GM15510 (cell line): ENCODE results near the gene TBC1D13.

Source experiments
- POLR2A ChIP-seq: IDR thresholded peaks from 3 replicates; pipeline ENCODE4 v1.6.1; 2011; ENCODE audit warnings: borderline replicate concordance; ENCODE audit not compliant: insufficient read length; ENCODE audit errors: extremely low read depth

Gene TBC1D13

GRCh38 chr9:128771745-128772519, 15.1 kb upstream of the TBC1D13 start, which contains the start of gene ZER1:
TSS of gene ZER1 (minus strand) at chr9:128771927. CDS start at chr9:128755565, 16,362 bp downstream.
- peak; percentile 67 for TF ChIP-seq POLR2A

- TF ChIP-seq POLR2A: no peak
Measured at GRCh38 chr9:128773049-128773448, 14.0 kb upstream of the TBC1D13 start.

DNA sequence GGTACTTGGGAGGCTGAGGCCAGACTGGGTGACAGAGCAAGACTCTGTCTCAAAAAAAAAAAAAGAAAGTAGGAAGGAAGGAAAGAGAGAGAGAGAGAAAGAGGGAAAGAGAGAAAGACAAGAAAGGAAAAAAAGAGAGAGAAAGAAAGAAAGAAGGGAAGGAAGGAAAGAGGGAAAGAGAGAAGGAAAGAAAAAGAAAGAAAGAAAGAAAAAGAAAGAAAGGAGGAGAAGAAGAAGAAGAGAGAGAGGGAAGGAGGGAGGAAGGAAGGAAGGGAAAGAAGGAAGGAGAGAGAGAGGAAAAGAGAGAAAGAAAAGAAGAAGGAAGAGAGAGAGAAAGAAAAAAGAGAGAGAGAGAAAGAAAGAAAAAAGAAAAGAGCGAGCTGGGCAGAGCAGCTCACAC, 12.2 kb upstream of the TBC1D13 start:
- TF ChIP-seq POLR2A: no peak

DNA sequence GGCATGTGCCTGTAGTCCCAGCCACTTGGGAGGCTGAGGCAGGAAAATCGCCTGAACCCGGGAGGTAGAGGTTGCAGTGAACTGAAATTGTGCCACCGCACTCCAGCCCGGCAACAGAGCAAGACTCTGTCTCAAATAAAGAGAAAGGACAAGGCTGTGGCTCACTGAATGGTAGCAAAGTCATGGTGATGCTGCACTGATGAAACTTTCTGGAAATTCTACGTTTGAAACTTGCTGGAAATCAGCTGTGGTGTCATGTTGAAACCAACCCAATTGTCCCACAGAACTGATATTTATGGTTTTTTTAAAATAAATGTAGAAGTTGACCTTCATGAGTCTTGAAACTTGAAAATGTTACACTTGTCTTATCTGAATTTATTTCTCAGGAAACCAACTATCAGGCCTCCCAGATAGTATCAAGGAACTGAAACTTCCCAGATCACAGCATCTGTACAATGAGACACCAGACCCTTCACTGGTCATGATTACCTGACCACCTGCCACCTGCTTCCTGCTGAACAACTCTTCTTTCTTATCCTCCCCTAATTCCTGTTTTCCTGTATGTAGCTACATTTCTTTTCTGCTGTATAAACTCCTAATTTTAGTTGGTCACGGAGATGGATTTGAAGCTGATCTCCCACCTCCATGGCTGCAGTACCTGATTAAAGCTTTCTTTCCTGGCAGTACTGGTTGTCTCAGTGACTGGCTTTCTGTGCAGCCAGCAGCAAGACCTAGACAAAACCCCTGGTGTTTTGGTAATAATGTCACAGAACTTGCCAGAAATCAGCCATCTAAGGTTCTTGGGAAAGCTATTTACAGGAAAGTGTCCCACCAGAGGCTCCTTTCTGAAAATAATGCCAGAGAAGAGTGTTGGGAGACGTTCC, 5.6 kb upstream of the TBC1D13 start:
- TF ChIP-seq POLR2A: no peak

GRCh38 chr9:128782669-128783068, 4.4 kb upstream of the TBC1D13 start:
- TF ChIP-seq POLR2A: no peak

DNA sequence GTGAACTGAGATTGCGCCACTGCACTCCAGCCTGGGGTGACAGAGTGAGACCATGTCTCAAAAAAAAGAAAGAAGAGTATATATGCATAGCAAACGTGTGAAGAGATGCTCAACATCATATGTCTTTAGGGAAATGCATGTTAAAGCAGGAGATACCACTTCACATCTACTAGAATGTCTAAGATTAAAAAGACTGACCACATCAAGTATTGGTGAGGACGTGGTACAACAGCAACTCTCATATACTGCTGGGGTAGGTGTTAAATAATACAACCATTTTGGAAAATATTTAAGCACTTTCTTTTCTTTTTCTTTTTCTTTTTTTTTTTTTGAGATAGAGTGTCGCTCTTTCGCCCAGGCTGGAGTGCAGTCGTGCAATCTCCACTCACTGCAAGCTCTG, 1.6 kb upstream of the TBC1D13 start:
- TF ChIP-seq POLR2A: no peak

- TF ChIP-seq POLR2A: no peak
Measured at GRCh38 chr9:128787659-128788058, 606 bp downstream of the TBC1D13 start.

- TF ChIP-seq POLR2A: no peak
Measured at GRCh38 chr9:128788445-128788844, 1.4 kb downstream of the TBC1D13 start.

DNA sequence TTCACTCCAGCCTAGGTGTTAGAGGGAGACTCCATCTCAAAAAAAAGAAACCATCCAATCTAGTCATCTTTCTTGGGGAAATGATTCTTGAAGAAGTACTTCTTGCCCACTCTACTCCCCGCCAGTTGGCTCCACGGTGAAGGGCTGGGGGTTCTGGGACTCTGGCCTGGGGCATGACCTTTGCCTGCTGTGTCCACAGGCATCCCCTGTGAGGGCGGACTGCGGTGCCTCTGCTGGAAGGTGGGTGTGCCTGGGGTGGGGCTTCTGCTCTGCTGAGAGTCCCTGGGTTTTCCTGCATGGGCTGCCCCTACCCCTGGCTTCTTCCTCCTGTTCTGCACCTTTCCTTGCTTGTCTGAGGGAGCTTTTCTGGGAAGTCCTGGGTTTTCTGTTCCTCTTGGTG, 3.5 kb downstream of the TBC1D13 start:
- TF ChIP-seq POLR2A: no peak

GRCh38 chr9:128792134-128792533, 5.1 kb downstream of the TBC1D13 start:
- no peak for TF ChIP-seq POLR2A

DNA sequence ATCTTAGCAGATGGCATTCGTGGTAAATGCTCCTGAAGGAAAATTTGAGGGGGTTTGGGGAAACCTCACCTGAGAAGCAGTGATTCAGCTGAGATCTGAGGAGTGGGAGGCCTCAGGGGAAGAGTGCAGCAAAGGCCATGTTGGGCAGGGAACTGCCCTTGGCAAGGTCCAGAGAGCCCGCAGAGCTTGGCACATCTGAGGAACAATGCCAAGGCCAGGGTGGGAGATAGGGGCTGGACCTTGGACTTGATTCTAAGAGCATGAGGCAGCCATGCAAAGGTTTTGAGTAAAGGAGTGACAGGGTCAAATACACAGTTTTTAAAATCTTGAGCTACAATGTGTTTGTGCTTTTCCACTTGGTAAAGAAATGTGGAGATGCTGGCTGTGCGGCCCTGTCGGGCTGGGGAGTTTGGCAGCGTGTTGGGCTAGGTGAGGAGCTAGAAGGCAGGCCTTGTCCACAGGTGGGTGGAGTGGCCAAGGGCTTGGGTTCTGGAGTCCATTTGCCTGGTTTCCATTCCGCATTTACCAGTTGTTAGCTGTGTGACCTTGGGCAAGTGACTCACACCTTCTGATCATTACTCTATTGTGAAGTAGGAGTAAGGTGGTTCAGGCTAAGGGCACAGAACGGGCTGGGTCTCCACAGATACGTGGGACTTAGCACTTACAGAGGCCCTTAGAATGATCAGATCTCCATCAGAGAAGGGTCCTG, 6.1 kb downstream of the TBC1D13 start:
- no peak for TF ChIP-seq POLR2A

DNA sequence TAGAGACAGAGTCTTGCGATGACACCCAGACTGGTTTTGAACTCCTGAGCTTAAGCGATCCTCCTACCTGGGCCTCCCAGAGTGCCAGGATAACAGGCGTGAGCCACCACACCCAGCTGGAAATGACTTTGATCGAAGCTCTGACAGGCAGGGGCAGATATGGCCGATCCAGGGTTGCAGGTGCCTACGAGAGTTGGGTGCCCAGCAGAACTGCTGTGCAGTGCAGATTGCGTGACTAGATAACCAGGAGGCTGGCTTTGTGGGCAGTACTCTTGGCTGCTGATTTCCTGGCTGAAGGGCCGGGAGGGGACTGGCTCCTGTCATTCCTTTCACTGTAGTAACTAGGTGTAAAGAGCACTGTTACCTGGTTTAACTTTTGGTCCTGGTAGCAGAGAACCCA, 11.8 kb downstream of the TBC1D13 start:
- no peak for TF ChIP-seq POLR2A

DNA sequence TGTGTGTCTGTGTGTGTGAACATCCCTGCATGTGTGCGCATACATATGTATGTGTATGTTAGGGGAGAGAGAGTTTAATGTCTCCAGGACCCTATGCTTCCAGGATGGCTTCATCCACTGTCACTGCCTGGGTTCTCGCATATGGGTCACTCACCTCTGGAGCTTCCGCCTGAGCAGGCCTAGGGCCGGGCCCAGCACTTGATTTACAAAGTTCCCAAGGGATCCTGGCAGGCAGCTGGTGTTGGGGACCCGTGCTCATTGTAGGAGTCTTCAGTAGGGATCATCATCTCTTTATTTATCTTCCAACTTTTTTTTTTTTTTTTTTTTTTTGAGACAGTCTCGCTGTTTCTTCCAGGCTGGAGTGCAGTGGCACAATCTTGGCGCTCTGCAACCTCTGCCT, 13.0 kb downstream of the TBC1D13 start:
- no peak for TF ChIP-seq POLR2A

DNA sequence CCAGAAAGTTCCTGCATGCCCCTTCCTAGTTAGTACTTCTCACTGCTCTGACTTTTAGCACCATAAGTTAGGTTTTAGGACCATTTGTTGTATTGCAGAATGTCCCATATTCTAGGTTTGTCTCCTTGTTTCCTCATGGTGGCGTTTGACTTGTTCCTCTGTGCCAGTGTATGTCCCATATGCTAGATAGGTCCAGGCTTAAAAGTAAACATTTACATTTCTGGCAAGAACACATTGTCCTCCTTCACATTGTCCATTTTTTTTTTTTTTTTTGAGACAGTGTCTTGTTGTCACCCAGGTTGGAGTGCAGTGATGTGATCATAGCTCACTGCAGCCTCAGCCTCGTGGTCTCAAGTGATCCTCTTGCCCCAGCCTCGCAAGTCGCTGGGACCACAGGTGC, 15.4 kb downstream of the TBC1D13 start:
- TF ChIP-seq POLR2A: no peak

- TF ChIP-seq POLR2A: no peak
Measured at GRCh38 chr9:128805661-128806060, 18.6 kb downstream of the TBC1D13 start.
